WTC11 (cell line): Measurements from ENCODE around the gene PACS1.

Experiments used
- CTCF ChIP-seq: fragments of 200-600 bp; IDR thresholded peaks from 2 replicates; pipeline ENCODE4 v1.8.0; 2022; ENCODE audit warnings: antibody characterized with exemption
- HMGXB4 ChIP-seq: sonication (generic); formaldehyde crosslinking; IDR thresholded peaks from 2 replicates; pipeline ENCODE4 v1.8.1; 2023; ENCODE audit warnings: mild to moderate bottlenecking, moderate library complexity, missing genetic modification reagents
- NR3C1 ChIP-seq: sonication (generic); formaldehyde crosslinking; conservative IDR thresholded peaks from 2 replicates; pipeline ENCODE4 v1.8.1; 2023; ENCODE audit warnings: low read depth, mild to moderate bottlenecking, missing genetic modification reagents
- USF1 ChIP-seq: sonication (generic); formaldehyde crosslinking; IDR thresholded peaks from 2 replicates; pipeline ENCODE4 v1.8.0; 2022; ENCODE audit warnings: mild to moderate bottlenecking, missing genetic modification reagents
- ZNF219 ChIP-seq: sonication (generic); formaldehyde crosslinking; IDR thresholded peaks from 2 replicates; pipeline ENCODE4 v1.8.0; 2023; ENCODE audit warnings: missing genetic modification reagents, mild to moderate bottlenecking, borderline replicate concordance

DNA sequence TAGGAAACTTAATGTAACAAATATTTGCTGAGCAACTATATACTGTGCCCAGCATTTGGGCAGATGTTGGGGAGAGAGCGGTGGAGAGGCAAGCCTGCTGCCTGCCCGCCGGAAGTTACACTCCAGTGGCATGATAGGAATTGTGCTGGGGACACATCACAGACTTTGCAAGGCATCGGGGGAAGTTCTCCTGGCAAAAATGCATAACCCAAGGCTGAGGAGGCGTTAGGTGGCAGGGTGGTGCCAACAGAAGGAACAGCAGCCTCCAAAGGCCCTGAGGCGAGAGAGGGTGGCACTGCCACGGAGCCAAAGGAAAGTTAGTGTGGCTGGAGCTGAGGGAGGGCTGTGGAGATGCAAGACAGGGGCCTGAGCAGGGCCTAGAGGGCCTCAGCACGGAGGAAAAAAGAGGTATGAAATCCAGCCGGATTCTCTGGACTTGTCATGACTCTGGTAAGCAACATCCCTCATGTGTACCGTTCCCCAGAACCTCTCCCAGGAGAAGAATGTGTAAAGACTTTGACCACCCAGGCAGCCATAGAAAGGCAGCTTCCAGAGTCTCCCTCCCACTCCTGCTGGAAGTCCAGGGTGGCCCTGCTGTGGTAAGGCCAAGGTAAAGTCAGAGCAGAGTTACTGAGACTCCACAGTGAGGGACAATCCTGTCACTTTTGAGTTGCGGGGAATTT is 122.2 kb downstream of the PACS1 start:
- TF ChIP-seq NR3C1 (CRISPR knock-in tag) (no peak), CTCF (no peak), ZNF219 (CRISPR knock-in tag) (no peak), HMGXB4 (CRISPR knock-in tag) (no peak), USF1 (CRISPR knock-in tag) (no peak)
